Measurements from ENCODE around the gene ETV6.

Gene ETV6

DNA sequence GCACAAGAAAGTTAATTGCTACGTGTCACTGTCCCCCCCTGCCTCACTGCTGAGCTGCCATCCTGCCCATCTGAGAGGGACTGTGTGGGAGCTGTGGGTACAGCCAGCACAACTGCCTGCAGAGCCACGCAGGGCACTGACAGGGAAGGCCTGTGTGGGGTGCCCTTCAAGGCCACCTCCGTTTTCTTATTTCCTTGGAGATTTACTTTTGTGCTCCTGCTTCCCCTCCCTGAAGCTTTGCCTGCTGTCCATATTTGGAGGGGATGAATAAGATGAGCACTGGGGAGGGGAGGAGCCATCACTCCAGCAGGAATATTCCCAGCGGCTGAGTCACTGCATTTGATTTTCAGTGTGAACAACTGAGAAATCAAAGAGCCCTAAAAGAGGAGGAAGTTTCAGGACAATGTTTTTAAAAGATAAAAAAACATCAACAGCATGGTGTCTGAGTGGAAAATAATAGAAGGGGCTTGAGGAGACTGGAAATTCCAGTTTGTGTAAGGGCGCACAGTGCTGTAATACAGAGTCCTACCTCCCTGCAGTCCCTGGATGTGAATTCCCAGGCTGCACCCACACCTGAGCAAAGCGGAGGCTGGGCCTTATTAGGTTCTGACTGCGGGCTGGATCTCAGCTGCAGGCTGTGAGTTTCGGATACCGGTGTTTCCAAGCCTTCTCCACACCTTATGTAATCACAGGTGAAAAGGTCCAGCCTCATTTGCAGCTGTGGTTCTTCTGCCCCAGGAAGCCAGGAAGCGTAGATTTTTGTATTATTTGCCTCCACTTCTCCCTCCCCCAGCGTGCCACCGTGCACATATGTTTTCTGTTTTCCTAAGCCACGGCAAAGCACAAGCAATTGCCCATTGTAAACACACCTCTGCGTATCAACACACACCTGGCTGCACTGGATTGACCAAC, 228.7 kb downstream of the ETV6 start:
- peak; percentile 71 for FAIRE-seq
- peak; percentile 90 for DNase-seq (ENCODE audit: low spot score)

DNA sequence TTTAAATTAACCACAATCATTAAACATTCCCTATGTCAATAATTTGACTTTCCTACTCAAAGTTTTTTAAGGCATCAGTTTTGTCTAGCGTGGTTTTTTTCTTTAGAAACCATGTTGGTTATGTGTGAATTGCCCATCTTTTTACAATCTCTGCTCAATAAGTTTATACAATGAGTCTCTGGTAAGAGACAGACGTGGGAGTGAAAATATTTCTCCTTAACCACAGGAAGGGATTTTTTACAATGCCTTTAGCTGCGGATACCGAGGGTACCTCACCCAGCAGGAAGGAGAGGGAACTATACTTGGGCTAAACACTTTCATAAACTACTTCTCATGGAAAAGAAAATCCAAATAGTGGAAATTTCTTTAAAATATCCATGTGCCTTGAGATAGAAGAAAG, 229.8 kb downstream of the ETV6 start:
- DNase-seq (ENCODE audit: low spot score) (peak; percentile 60), FAIRE-seq (no peak)

DNA sequence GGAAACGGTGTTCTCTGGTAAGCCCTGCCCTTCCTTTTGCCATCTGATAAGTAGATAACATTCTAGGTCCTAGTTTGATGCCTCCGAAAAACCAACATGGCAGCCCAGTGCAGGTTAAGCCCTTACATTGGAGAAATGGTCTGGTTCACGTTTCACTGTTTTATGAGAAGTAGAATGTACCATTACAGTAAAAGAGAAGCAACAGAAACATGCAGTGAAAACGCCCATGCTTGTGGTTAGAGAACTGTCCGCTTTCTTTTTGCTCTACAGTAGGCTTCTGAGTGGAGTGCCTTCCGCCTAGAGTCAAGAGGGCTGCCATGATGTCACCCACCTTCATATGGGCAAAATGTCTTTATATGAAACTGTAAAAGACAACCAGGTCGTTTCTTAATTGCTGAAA, 230.9 kb downstream of the ETV6 start:
- FAIRE-seq (no peak), DNase-seq (ENCODE audit: low spot score) (no peak)

DNA sequence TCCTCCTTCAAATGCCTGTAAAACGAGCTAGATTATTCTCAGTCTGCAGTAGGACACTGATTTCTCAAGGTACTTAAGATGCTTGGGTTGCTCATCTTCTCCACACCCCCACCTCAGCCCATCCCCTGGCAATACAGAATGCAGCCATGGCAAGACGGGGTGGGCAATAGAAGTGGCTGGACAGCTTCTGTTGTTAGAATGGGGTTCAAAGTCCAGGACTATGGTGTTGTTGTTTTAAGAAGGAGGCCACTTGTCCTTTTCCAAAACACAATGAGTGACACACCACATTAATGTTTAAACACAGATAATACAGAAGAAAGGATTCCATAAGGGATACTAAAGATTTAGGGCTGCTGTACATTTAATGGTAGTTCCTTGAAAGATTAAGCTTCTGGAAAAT, 232.4 kb downstream of the ETV6 start:
- DNase-seq (ENCODE audit: low spot score), result no peak
- FAIRE-seq, result no peak

DNA sequence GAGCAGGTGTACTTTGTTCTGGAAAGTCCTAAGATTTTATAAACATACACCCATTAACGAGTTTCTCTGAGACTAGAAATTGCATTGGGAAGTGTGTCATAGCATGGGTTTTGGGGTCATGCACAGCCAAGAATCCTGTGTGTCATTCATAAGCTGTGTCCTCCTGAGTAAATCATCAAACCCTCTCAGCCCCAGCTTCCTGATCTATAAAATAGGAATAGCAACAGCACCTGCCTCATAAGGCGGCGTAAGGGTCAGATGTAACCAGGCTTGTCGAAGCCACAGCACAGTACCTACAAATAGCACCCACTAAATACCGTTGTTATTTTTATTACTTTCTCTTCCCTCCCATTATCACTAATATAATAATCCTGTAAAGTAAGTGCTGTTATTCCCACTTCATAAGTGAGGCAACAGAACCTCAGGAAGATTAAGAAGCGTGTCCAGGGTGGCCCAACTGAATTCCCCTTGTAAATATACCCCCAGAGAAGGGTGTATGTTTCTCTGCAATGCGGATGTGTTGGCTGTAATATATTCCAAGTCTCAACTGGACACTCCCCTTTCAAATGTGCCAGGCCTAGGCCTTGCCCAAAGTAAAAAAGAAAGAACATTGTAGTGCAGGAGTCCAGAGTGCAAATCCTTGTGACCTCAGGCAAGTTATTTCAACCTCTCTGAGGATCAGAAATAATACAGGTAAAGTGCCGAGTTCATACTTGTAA, 233.0 kb downstream of the ETV6 start:
- DNase-seq (ENCODE audit: low spot score) (no peak), FAIRE-seq (no peak)

DNA sequence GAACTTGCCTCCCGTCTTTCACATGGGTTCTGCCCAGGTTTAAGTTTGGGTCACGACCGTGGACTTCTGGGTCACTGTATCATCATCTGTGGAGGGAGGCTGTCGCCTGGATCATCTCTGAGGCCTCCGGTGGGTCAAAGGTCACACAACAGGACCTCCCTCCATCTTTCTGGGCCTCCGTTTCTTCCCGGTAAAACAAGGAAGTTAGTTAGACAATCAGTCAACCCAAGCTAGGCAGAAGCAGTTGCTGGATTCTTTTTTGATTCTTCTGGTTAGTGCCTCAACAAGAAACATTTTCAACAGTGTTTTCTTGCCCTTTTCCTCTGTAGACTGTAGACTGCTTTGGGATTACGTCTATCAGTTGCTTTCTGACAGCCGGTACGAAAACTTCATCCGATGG, 234.6 kb downstream of the ETV6 start:
- no peak for DNase-seq (ENCODE audit: low spot score)
- FAIRE-seq, result no peak

DNA sequence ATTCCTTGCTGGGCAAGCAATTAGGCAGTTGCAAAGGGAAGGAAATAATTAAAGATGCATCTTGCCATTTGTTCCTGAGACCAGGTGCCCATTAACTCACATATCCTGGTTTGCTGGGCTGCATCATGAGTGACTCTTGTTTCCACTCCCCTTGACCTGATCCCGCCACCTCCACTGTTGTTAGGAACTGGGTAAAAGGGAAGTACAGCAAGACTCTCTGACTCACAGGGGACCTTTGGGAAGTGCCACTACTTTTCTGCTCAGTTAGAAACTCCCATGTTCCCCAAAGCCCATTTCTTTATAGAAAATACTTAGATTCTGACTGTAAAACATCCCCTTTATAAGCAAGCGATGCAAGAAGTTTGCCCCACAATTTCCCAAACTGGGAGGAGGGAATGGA, 235.2 kb downstream of the ETV6 start:
- no peak for DNase-seq (ENCODE audit: low spot score)

DNA sequence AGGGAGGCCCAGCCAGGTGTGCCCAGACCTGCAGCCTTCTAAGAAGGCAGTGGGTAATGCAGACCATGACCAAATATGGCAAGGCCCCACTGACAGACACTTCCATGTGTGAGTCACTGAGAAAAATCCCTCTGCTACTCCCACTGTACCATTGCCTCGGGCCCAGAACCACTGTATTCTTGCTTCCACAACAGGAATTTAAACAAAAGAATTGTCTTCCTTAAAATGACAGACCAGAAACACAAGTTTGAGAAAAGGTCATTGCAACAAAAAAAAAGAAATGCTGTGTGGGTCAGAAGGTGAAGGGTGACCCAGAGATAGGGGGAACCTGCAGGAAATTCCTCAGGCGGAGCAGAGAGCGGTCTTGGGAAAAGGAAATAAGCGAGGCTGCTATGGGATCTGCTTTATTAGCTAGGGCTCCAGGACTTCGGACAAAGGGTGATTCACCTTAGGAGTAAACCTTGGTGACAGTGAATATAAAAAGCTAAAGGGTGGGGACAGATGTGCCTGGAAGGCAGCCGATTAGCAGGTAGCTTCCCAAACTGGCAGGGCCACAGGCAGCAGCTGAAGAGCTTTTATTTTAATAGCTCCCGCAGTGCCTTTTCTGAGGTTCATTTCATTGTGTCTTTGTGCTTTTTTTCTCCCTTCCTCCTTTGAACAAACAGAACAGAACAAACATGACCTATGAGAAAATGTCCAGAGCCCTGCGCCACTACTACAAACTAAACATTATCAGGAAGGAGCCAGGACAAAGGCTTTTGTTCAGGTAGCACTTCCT, 236.0 kb downstream of the ETV6 start:
- DNase-seq (ENCODE audit: low spot score), result peak; percentile 32
- FAIRE-seq, result no peak

More for the DNA sequence above, 235.2 kb downstream of the ETV6 start:
- no peak for FAIRE-seq

DNA sequence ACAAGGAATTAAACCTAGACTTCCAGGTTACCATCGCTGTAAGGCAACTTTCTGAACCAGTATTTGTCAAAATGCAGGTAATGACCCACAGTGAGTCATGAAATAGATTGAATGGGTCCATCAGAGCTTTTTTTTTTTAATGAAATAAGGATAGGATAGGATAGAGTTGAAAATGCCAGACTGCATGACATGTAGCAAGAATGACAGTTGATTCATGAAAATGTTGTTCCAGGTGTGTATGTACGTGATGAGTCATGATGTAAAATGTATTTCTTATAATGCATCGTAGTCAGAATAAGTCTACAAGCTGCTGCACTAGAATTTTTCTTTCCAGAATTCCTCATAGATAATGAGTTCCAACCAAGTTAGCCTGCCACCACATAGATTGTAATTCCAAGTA, 236.9 kb downstream of the ETV6 start:
- no peak for FAIRE-seq
- no peak for DNase-seq (ENCODE audit: low spot score)

DNA sequence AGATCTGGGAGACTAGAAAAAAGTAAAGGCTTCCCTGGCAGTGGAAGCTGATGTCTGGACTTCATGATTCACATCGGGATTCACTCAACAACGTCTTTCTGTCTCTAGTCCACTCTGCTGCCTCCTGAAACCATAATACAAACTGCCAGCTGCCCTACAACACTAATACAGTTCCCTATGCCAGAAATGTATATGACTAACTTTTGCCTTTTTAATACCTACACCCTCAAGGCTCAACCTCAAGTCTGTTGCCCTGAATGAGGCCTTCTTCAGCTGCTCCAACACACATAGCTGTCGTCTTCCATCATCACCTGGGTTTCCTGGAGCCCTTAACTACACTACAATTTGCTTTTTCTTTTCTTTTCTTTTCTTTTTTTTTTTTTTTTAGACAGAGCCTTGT, 238.6 kb downstream of the ETV6 start:
- FAIRE-seq, result no peak
- no peak for DNase-seq (ENCODE audit: low spot score)

DNA sequence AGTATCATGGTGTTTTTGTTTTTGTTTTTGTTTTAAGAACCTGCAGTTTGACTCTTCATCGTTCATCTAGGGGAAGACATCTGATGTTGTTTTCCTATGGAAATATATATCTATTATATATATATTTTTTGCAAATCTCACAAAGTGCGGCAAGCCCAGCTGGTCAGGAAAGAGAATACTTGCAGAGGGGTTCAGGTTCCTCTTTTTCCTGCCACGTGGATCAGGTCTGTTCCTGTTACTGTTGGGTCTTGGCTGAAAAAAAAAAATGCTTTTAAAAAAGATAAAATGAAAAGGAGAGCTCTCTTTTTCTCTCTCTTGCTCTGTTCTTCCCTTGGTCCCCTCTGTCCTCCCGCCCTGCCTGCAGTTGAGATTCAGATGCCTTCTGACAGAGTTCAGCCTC, 241.9 kb downstream of the ETV6 start:
- no peak for DNase-seq (ENCODE audit: low spot score)
- FAIRE-seq, result no peak

DNA sequence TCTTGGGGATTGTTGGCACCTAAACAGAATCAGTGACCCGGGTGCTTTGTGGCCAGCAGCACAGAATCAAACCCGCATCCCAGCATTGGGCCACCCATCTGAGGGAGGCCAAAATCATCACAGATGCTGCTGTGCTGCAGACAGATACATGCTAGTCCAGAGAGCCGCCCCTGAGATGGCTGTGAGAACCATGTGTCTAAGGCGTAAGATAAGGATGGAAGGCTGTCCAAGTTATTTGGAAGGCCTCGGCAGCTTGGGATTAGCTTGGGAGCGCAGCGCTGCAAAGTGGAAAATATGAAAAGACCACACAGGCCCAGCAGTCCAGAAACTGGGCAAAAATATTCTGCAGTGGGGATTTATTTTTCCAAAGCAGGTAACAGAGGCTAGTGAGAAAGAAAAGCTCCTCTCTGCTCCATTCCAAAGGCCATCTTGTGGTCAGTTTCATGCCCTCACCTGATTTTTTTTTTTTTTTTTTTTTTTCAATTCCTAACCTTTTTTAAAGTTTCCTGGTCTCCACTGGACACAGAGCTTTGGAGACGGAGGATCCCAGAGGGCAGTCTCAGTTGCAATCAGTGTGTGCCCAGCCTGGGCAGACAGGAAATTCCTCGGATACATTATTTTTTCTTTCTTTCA, 242.4 kb downstream of the ETV6 start:
- FAIRE-seq (no peak), DNase-seq (ENCODE audit: low spot score) (no peak)

DNA sequence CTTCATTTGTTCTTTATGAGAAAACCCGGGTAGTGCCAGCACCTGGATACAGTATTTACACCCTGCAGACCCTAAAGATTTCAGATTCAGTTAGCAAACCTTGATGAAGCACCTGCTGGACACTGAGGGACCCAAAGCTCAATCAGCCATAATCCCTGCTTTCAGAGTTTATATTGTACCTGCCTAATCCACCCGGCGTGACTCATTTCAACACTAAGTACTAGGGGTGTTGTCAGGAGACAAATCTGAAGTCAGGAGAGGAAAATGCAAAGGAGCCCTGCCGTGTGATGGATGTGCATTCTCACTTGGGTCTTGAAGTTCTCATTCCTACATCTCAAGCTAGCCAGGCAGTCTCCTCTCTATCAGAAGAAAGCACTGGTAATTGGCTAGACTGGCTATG, 244.5 kb downstream of the ETV6 start:
- FAIRE-seq (no peak), DNase-seq (ENCODE audit: low spot score) (no peak)

DNA sequence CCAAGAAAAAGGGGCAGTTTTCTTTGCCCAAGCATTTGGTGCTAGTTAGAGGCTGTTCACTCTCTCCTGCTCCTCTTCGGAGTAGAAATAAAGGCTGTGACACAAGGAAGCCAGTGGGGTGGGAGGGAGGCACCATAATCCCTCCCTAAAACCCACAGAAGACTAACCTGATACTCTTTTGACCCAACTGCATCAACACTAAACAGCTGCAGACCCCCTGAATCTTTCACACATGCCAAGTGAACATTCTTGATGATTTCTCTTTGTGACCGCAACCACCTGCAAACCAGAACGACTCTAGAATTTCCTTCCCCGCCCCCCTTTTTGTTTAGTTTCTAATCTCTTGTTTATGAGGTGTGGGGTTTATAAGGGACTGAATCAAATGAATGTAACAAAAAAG, 245.4 kb downstream of the ETV6 start:
- DNase-seq (ENCODE audit: low spot score), result no peak
- no peak for FAIRE-seq

DNA sequence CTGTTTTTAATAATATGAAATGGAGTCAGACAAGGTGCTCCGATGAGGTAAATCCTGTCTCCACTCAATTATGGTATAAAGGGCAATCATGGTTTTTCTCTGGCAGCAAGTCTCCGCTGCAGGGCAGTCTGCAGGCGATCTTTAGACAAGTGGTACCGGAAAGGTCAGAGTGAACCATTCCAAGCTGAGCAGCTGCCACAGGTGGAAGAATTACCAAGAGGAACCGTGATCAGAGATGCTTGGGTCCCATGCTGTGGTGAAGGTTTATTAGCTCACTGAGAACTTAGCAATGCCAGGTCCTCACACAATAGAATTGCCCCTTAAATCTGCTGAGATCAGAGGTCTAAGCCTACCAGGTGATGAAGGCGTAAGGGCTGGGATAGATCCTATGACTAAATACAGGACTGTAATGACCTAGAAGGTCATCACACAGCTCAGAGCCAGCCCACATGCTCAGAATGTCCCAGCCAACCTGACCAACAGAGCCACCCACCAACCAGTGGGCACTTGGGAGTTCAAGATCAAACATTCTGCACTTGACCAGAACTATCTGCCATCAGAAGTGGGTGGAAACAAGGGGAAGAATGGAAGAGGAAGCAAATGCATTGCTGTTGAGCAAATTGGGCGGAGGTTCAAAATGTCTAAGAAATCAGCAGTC, 246.1 kb downstream of the ETV6 start:
- no peak for FAIRE-seq
- no peak for DNase-seq (ENCODE audit: low spot score)

DNA sequence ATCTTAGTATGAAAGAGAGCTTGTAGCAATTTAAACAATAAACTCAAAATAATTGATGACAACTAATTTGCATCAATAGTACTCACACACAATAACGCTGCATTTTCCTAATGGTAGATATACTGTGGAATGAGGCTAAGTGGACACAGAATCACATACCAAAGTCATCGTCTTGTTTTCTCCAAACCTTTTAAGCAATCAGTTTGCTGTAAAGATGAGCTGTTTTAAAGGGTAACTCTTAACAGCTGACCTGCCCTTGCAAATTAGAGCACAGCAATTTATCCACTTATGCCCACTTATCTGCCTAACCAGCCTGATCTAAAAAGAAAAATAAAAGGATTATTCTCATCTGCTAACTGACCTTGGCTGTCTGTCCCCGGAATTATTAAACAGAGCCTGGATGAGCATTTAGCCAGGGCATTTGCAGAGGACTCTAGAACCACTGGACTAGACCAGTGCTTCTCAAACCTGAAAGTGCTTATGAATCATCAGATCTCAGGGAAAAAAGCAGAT, 247.0 kb downstream of the ETV6 start:
- DNase-seq (ENCODE audit: low spot score), result no peak
- FAIRE-seq, result peak; percentile 42

DNA sequence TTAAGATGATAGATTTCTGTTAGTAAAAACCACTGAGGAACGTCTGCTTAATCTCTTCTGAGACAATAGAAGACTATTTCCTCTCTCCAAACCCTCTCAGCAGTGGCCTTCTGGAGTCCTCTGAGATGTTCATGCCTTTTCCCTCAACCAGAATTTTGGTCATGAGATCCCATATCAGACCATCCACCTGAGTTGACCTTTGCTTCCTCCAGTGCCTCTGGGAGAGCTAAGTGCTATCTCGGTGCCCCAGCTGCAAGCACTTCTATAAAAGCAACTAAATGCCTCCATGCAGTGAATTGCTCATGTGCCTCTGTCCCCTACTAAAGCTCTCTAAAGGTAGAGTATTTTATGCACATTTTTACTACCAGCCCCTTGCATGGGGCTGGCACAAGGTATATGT, 248.4 kb downstream of the ETV6 start:
- no peak for FAIRE-seq

DNA sequence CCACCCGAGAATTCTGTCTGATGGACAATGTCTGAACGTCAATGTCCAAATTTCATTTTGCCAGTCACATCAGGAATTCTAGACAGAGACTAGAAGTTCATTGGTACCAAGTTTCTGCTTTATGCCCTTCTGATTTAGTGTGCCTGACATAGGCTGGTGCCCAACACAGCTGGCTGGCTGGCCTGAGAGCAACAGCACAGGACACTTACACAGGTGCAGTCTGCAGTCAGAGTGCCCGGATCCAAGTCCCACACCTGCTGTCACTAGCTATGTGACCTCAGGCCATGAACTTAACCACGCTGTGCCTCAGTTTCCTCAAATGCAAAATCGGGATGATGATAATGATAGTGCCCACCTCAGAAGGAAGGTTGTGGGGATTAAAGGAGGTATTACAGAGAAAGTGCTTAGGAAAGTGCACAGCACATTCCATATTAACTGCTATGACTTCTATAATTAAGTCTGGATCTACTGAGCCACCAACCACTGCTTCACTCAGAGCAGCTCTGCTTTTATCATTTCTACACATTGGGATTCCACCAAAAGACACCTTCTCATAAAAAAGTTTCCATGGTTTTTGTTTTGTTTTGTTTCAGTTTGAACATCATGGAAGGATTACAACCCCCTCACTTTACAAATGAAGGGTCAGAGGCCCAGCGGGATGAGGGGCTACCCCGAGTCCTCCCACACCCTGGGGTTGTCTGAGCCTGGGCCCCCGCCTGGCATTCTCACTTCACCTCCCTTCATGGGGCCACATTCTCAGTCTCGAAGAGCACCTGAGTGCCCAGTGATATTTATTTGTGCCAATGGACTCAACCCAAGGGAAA, 252.4 kb downstream of the ETV6 start:
- peak; percentile 59 for FAIRE-seq
- no peak for DNase-seq (ENCODE audit: low spot score)

More for the DNA sequence above, 248.4 kb downstream of the ETV6 start:
- DNase-seq (ENCODE audit: low spot score), result no peak

DNA sequence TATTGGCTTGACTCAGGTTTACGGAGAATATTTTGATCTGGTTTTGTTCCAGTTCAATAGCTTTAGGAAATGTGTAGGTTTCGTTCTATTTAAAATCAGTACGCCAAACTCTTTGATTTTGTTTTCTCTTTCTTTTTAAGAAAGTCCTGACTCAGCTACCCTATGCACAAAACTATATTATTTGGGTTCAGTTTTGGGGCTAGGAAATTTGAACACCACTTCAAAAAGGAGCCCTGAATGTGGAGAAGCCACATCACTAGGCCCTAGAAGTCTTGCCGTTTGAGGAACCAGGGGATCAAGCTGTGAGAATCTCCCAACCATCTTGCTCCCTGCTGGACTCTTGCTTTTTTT, 253.0 kb downstream of the ETV6 start:
- DNase-seq (ENCODE audit: low spot score) (no peak), FAIRE-seq (no peak)

DNA sequence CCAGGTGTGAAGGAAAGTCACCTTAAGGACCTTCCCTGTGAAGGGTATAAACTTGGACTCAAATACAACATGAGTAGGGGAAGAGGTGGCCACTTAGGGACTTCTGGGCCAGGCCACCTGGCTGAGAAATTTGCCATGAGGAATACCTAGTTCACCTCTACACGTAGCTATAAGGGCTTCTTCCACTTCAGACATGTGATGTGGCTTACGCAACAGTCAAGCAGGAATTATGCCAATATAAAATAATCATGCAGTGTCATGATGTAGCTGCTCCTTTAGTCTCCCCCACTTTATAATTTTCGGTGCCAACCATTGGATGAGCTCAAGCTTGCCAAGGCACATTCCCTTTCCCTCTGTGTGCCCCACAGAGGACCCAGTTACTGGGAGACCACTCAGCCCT, 254.7 kb downstream of the ETV6 start:
- FAIRE-seq (no peak), DNase-seq (ENCODE audit: low spot score) (no peak)
